Stomach (tissue), 9 donors: ENCODE results near the gene CAVIN1. TPM values are rescaled to one million over a fixed set of nuclear protein-coding genes. Genes with fewer than 3 reads are reported as not detected.

Experiments
- DNase-seq, 2 donors: peaks; one replicate each; pipeline versions ENCODE4 v3.0.0 to v3.0.0-alpha.2; 2013 to 2019
- H3K27ac ChIP-seq, 5 donors: fragments of 200-600 bp in 4 of 5; sonication (generic) in 4 of 5; one replicate each; pipeline ENCODE4 v1.5.1; 2013 to 2019; ENCODE audit warnings: mild to moderate bottlenecking in 1 of 5, moderate library complexity in 1 of 5
- H3K27me3 ChIP-seq, 3 donors: fragments of 200-600 bp; sonication (generic); one replicate each; pipeline ENCODE4 v1.5.1; 2017 to 2019; ENCODE audit warnings: mixed run types in 1 of 3
- H3K36me3 ChIP-seq, 4 donors: fragments of 200-600 bp; sonication (generic); 1 replicate in 3 of 4; 2 replicates in 1 of 4; pipeline ENCODE4 v1.5.1; 2016 to 2019
- H3K4me1 ChIP-seq, 4 donors: fragments of 200-600 bp; sonication (generic); one replicate each; pipeline ENCODE4 v1.5.1; 2016 to 2019
- H3K4me3 ChIP-seq, 4 donors: fragments of 200-600 bp; sonication (generic) in 3 of 4; one replicate each; pipeline ENCODE4 v1.5.1; 2016 to 2019; ENCODE audit warnings: mild to moderate bottlenecking in 1 of 4
- H3K9me3 ChIP-seq, 4 donors: fragments of 200-600 bp; sonication (generic); one replicate each; pipeline ENCODE4 v1.5.1; 2016 to 2019
- EP300 ChIP-seq: sonication (generic); formaldehyde crosslinking; IDR thresholded peaks from one replicate; pipeline ENCODE4 v1.6.1; 2017; ENCODE audit warnings: antibody characterized with exemption
- POLR2A ChIP-seq, 4 donors: fragments of 450-650 bp; IDR thresholded peaks; one replicate each; pipeline ENCODE4 v1.6.1; 2016; ENCODE audit warnings: antibody characterized with exemption in 4 of 4, control low read depth in 2 of 4, mild to moderate bottlenecking in 1 of 4, moderate library complexity in 1 of 4
- POLR2AphosphoS5 ChIP-seq, 3 donors: sonication (generic); formaldehyde crosslinking; IDR thresholded peaks; one replicate each; pipeline ENCODE4 v1.6.1; 2016; ENCODE audit warnings: antibody characterized with exemption in 3 of 3
- WGBS, 5 donors: extraction: QIAGEN DNeasy Blood & Tissue Kit in 3 of 5; methylation state at CpG; one replicate each; pipeline versions ENCODE4 v1.1.5 to v1.1.7; 2013 to 2018; 5-methylcytosine and 5-hydroxymethylcytosine counted together
- intact Hi-C: fragments of 100-400 bp; cut with DNase I; formaldehyde crosslinking; loops from one replicate; pipeline ENCODE4 v1.15.1; 2023; ENCODE audit warnings: low total_unique reads
- polyA plus RNA-seq, 3 donors: library from polyadenylated mRNA; stranded (reverse); fragments of 200-250 nt; gene quantifications; one replicate each; pipeline ENCODE4 v1.2.3, GENCODE V29; 2013
- total RNA-seq, 5 donors: library from RNA; depleted of rRNA; stranded (reverse); fragments of >200 nt; gene quantifications; one replicate each; pipeline versions ENCODE4 v1.1.0 to v1.2.3, GENCODE V29; 2014 to 2016
- TF ChIP-seq, protein P1 (sequence below), 7 experiments: fragments of 450-650 bp in 4 of 7; fragments of 200-600 bp in 3 of 7; sonication (generic) in 3 of 7; IDR thresholded peaks; one replicate each; pipeline ENCODE4 v1.5.1; 2016 to 2019; ENCODE audit warnings: antibody characterized with exemption in 7 of 7, control low read depth in 2 of 7, mild to moderate bottlenecking in 1 of 7
- donor health status: healthy with polysubstance abuse.
- donor health status: Bipolar disorder and iron deficiency.
- donor health status: healthy.

The CAVIN1 gene
- total and polyA plus RNA-seq, 8 donors, result 61.2 to 244 (median 102) TPM

DNA sequence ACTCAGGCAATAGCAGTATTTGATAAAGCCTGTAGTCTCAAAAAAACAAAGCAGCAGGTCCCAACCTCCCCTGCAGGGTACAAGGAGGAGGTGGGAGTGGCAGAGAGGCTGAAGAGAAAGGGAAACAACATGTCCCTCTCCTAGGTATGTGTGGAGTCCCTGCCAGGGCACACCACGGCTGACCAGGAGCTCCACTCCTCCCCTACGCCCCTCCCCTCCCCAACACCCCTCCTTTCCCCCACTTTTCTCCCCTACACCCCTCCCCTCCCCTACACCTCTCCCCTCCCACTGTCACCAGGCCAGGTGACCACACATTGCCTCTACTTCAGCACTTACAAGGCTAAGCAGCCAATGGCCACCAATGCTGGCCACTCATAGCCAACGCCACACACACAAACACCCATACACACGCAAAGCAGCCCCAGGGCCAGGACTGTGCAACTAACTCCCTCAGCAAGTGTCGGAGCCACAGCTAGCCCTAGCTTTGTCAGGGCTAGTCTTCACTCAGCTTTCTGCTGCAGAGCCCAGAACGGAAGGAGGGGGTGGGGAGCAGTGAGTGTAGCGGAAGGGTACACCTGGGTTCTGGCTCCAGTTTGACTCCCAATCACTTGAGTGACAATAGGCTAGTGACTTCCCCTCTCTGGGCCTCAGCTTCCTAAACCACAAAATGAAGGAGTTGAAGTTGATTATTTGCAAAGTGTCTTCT is 8.2 kb downstream of the CAVIN1 start:
- no peaks in the 10 kb centered on the region for H3K36me3 ChIP-seq
- peak in 1 of 2 donors; percentile 64 for DNase-seq
- no peaks in the 10 kb centered on the region for H3K9me3 ChIP-seq
- no peaks in the 10 kb centered on the region for H3K27me3 ChIP-seq
- no peak overlapping the region for H3K4me3 ChIP-seq
- peak overlapping the region in 4 of 5 donors; percentile 36 to 92 (median 54) for H3K27ac ChIP-seq
- 45 to 71% (median 64%) methylated on average over 7 of the region's 7 CpGs for WGBS, 5 donors
- intact Hi-C loops, result no loop called here
- peaks cover 42 to 99% (median 71%) of the 10 kb centered on the region in 4 donors for H3K4me1 ChIP-seq
- TF ChIP-seq POLR2AphosphoS5 (IDR thresholded peaks at IDR 0.05) (no peak), EP300 (no peak)

DNA sequence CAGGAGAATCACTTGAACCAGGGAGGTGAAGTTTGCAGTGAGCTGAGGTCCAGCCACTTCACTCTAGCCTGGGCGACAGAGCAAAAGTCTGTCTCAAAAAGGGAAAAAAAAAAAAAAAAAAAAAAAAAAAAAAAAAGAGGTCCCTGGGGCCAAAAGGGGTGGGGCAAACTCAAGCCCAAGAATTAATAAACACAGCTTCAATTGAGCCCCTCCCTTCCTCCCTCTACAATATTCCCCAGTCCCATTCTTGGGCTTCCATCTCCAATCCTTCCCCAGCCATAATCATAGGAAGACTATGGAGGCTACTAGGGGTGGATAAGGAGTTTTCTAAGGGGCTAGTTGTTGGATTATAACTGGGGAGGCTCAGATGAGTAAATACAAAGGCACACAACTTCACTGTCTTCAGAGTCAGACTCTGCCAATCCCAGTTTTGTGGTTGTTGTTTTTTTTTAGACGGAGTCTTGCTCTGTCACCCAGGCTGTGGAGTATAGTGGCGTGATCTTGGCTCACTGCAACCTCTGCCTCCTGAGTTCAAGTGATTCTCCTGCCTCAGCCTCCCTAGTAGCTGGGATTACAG is 9.5 kb downstream of the CAVIN1 start:
- Histone ChIP-seq H3K4me3 (no peak overlapping the region), H3K4me1 (peaks cover 36 to 99% (median 72%) of the 10 kb centered on the region in 4 donors), H3K27ac (peak overlapping the region in 4 of 5 donors; percentile 4 to 92 (median 54)), H3K9me3 (no peaks in the 10 kb centered on the region), H3K27me3 (no peaks in the 10 kb centered on the region), H3K36me3 (no peaks in the 10 kb centered on the region)
- 53 to 75% (median 66%) methylated on average over 3 of the region's 3 CpGs for WGBS, 5 donors
- TF ChIP-seq POLR2AphosphoS5 (IDR thresholded peaks at IDR 0.05), result no peak
- TF ChIP-seq, protein P1, sequence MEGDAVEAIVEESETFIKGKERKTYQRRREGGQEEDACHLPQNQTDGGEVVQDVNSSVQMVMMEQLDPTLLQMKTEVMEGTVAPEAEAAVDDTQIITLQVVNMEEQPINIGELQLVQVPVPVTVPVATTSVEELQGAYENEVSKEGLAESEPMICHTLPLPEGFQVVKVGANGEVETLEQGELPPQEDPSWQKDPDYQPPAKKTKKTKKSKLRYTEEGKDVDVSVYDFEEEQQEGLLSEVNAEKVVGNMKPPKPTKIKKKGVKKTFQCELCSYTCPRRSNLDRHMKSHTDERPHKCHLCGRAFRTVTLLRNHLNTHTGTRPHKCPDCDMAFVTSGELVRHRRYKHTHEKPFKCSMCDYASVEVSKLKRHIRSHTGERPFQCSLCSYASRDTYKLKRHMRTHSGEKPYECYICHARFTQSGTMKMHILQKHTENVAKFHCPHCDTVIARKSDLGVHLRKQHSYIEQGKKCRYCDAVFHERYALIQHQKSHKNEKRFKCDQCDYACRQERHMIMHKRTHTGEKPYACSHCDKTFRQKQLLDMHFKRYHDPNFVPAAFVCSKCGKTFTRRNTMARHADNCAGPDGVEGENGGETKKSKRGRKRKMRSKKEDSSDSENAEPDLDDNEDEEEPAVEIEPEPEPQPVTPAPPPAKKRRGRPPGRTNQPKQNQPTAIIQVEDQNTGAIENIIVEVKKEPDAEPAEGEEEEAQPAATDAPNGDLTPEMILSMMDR (IDR thresholded peaks at IDR 0.05), result no peak
- TF ChIP-seq POLR2A (IDR thresholded peaks at IDR 0.05), result no peak
- TF ChIP-seq EP300, result no peak
- no peak for DNase-seq
- intact Hi-C loops, result no loop called here

DNA sequence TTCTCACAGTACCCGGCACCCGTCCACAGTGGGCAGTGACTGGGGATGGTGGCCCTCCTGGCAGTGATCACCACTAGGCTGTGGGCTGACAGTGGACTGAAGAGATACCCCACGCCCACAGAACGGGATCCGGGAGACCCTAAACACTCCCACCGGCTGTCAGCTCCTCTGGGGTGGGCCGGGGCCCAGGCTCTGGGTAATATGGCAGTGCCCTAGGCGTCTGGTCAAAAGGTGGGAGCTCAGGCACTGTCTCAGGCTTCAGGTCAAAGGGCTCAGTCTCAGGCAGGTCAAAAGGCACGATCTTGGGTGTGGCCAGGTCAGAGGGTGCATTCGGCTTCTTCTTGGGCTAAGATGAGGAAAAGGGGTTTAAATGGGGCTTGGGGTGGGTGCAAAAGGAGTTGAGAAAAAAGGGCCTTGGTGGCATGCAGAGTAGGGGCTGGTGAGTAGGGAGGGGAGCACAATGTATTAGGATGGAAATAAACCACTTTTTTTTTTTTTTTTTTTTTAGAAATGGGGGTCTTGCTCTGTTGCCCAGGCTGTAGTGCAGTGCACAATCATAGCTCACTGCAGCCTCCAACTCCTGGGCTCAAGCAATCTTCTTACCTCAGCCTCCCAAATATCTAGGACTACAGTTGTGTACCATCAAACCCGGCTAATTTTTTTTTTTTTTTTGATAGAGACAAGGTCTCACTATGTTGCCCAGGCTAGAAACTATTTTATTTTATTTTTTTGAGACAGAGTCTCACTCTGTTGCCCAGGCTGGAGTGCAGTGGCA is 11.0 kb downstream of the CAVIN1 start:
- Histone ChIP-seq H3K4me3 (peak overlapping the region in 1 of 4 donors; percentile 6), H3K9me3 (no peaks in the 10 kb centered on the region), H3K36me3 (no peaks in the 10 kb centered on the region), H3K27me3 (no peaks in the 10 kb centered on the region), H3K4me1 (peaks cover 44 to 99% (median 76%) of the 10 kb centered on the region in 4 donors), H3K27ac (peak overlapping the region in 4 of 5 donors; percentile 32 to 90 (median 82))
- intact Hi-C loops, result no loop called here
- TF ChIP-seq EP300, result no peak
- no peak for TF ChIP-seq POLR2A (IDR thresholded peaks at IDR 0.05)
- TF ChIP-seq POLR2AphosphoS5 (IDR thresholded peaks at IDR 0.05), result no peak
- WGBS, 5 donors, result 76 to 87% (median 85%) methylated on average over 8 to 11 of the region's 11 CpGs
- no peak for DNase-seq

DNA sequence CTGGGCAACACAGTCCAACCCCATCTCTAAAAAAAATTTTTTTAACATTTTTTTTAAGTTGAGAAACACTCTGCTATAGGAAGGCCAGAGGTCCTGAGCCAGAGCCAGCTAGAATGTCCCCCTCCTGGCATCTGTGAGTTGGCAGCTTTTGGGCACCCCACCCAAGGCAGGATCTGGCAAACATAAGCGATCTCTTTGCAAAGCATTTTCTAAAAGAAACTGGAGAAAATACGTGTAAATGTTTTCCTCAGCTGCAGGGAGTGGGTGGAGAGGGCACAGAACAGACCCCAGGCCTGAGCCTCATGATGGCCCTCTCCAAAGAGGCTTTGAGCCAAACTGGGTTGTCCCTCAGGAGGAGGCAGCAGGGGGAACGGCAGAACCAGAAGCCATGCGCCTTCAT is 11.7 kb downstream of the CAVIN1 start:
- Histone ChIP-seq H3K4me3 (peak overlapping the region in 1 of 4 donors; percentile 6), H3K27me3 (no peaks in the 10 kb centered on the region), H3K36me3 (no peaks in the 10 kb centered on the region), H3K9me3 (no peaks in the 10 kb centered on the region), H3K4me1 (peaks cover 51 to 99% (median 80%) of the 10 kb centered on the region in 4 donors), H3K27ac (peak overlapping the region; percentile 14 to 90 (median 81))
- intact Hi-C loops, result no loop called here
- DNase-seq, result peak in 1 of 2 donors; percentile 28
- WGBS, 5 donors, result 51 to 69% (median 59%) methylated on average over 4 of the region's 4 CpGs
- TF ChIP-seq, protein P1 (IDR thresholded peaks at IDR 0.05), result no peak
- no peak for TF ChIP-seq POLR2A (IDR thresholded peaks at IDR 0.05)
- TF ChIP-seq EP300, result no peak
- TF ChIP-seq POLR2AphosphoS5 (IDR thresholded peaks at IDR 0.05), result no peak

DNA sequence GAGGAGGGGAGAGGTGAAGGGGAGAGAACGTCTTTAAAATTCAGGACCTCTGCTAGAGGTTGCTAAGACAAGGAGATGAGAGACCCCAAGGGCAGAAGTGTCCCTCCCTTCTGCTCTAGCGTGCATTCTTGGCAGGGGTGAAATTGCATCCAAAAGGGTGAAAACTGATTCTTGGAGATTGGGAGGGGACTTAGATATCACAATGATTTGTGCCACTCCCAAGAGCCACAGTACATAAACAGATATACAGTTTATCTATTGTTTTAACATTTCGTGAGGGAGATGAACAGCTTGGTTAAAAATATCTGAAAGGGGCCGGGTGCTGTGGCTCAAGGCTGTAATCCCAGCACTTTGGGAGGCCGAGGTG is 12.8 kb downstream of the CAVIN1 start:
- no peak for DNase-seq
- H3K4me3 ChIP-seq, result no peak overlapping the region
- H3K36me3 ChIP-seq, result no peaks in the 10 kb centered on the region
- H3K27ac ChIP-seq, result peak overlapping the region; percentile 39 to 90 (median 81)
- no peaks in the 10 kb centered on the region for H3K27me3 ChIP-seq
- peaks cover 60 to 99% (median 80%) of the 10 kb centered on the region in 4 donors for H3K4me1 ChIP-seq
- WGBS, 5 donors, result 49 to 72% (median 66%) methylated on average over 5 of the region's 5 CpGs
- H3K9me3 ChIP-seq, result no peaks in the 10 kb centered on the region
- no peak for TF ChIP-seq POLR2A (IDR thresholded peaks at IDR 0.05)
- TF ChIP-seq, protein P1 (IDR thresholded peaks at IDR 0.05), result no peak
- TF ChIP-seq POLR2AphosphoS5 (IDR thresholded peaks at IDR 0.05), result no peak
- TF ChIP-seq EP300, result no peak
- intact Hi-C loops, result no loop called here
